ENCODE results near the gene IPCEF1.

Gene IPCEF1

GRCh38 chr6:154164397-154164796, 192.2 kb downstream of the IPCEF1 start (continued):
- no peak for TF ChIP-seq ARNTL (CRISPR knock-in tag; IDR thresholded peaks at IDR 0.05; ENCODE audit: borderline replicate concordance, low read depth)
- TF ChIP-seq ZFP3 (CRISPR knock-in tag; IDR thresholded peaks at IDR 0.05) = no peak
- no peak for TF ChIP-seq OSR1 (CRISPR knock-in tag; IDR thresholded peaks at IDR 0.05)
- TF ChIP-seq GLIS3 (CRISPR knock-in tag; IDR thresholded peaks at IDR 0.05) = no peak
- TF ChIP-seq TCF4 (CRISPR knock-in tag; IDR thresholded peaks at IDR 0.05; ENCODE audit: borderline replicate concordance) = no peak
- TF ChIP-seq PPARA (CRISPR knock-in tag; IDR thresholded peaks at IDR 0.05; ENCODE audit: borderline replicate concordance) = no peak
- no peak for TF ChIP-seq ZNF70 (CRISPR knock-in tag; IDR thresholded peaks at IDR 0.05)
- TF ChIP-seq RARB (CRISPR knock-in tag; IDR thresholded peaks at IDR 0.05) = no peak
- no peak for TF ChIP-seq ZNF8 (CRISPR knock-in tag; IDR thresholded peaks at IDR 0.05)
- no peak for TF ChIP-seq ZNF565 (CRISPR knock-in tag; conservative IDR thresholded peaks at IDR 0.05; ENCODE audit: low read depth)
- no peak for TF ChIP-seq ZFP30 (CRISPR knock-in tag; IDR thresholded peaks at IDR 0.05)

- no peak for ATAC-seq
- TF ChIP-seq TCF4 (CRISPR knock-in tag; IDR thresholded peaks at IDR 0.05; ENCODE audit: borderline replicate concordance) (no peak), CSRNP3 (CRISPR knock-in tag; IDR thresholded peaks at IDR 0.05) (no peak), ZNF565 (CRISPR knock-in tag; conservative IDR thresholded peaks at IDR 0.05; ENCODE audit: low read depth) (no peak), CREB5 (CRISPR knock-in tag; IDR thresholded peaks at IDR 0.05; ENCODE audit: low read depth) (no peak), PPARA (CRISPR knock-in tag; IDR thresholded peaks at IDR 0.05; ENCODE audit: borderline replicate concordance) (no peak), POU6F1 (CRISPR knock-in tag; IDR thresholded peaks at IDR 0.05; ENCODE audit: borderline replicate concordance, low read depth) (no peak), ZFP30 (CRISPR knock-in tag; IDR thresholded peaks at IDR 0.05) (no peak), BACH2 (CRISPR knock-in tag; IDR thresholded peaks at IDR 0.05; ENCODE audit: borderline replicate concordance) (no peak), ZNF8 (CRISPR knock-in tag; IDR thresholded peaks at IDR 0.05) (no peak), RARB (CRISPR knock-in tag; IDR thresholded peaks at IDR 0.05) (no peak)
These were observed 194.9 kb downstream of the IPCEF1 start for GRCh38 chr6:154161689-154162088.

GRCh38 chr6:154159126-154159525, 197.5 kb downstream of the IPCEF1 start:
- no peak for ATAC-seq
- no peak for TF ChIP-seq PATZ1 (CRISPR knock-in tag; IDR thresholded peaks at IDR 0.05; ENCODE audit: borderline replicate concordance)
- TF ChIP-seq CSRNP3 (CRISPR knock-in tag; IDR thresholded peaks at IDR 0.05) = no peak
- no peak for TF ChIP-seq ISL1 (CRISPR knock-in tag; IDR thresholded peaks at IDR 0.05)
- TF ChIP-seq ZFP30 (CRISPR knock-in tag; IDR thresholded peaks at IDR 0.05) = no peak
- TF ChIP-seq GLIS3 (CRISPR knock-in tag; IDR thresholded peaks at IDR 0.05) = no peak
- no peak for TF ChIP-seq TSHZ2 (CRISPR knock-in tag; IDR thresholded peaks at IDR 0.05)
- TF ChIP-seq SNAI2 (CRISPR knock-in tag; IDR thresholded peaks at IDR 0.05) = no peak
- TF ChIP-seq CSDC2 (CRISPR knock-in tag; IDR thresholded peaks at IDR 0.05) = no peak
- no peak for TF ChIP-seq ZNF70 (CRISPR knock-in tag; IDR thresholded peaks at IDR 0.05)
- no peak for TF ChIP-seq BACH2 (CRISPR knock-in tag; IDR thresholded peaks at IDR 0.05; ENCODE audit: borderline replicate concordance)
- no peak for TF ChIP-seq OSR1 (CRISPR knock-in tag; IDR thresholded peaks at IDR 0.05)
- TF ChIP-seq ZNF8 (CRISPR knock-in tag; IDR thresholded peaks at IDR 0.05) = no peak
- no peak for TF ChIP-seq ZC3H10 (CRISPR knock-in tag; IDR thresholded peaks at IDR 0.05)
